SK-N-SH (cell line): Measurements from ENCODE around the gene SENP1.

Experiments used
- CHD2 ChIP-seq: fragments of 150-350 bp; IDR thresholded peaks from 2 replicates; pipeline ENCODE4 v1.6.1; 2018; ENCODE audit warnings: low read length; ENCODE audit not compliant: partially characterized antibody
- EZH2phosphoT487 ChIP-seq: fragments of 200-600 bp; sonication (generic); IDR thresholded peaks from 2 replicates; pipeline ENCODE4 v1.6.1; 2017; ENCODE audit warnings: low read depth, mixed run types, mild to moderate bottlenecking, antibody characterized with exemption, moderate library complexity, borderline replicate concordance
- FOXJ3 ChIP-seq: sonication (generic); formaldehyde crosslinking; IDR thresholded peaks from 2 replicates; pipeline ENCODE4 v1.5.1; 2020; ENCODE audit warnings: mild to moderate bottlenecking, missing genetic modification reagents
- JUND ChIP-seq: IDR thresholded peaks from 2 replicates; pipeline ENCODE4 v1.4.0; 2012
- NRF1 ChIP-seq: IDR thresholded peaks from 2 replicates; pipeline ENCODE4 v1.6.1; 2012; ENCODE audit warnings: low read depth, mild to moderate bottlenecking, low read length
- POLR2AphosphoS5 ChIP-seq: IDR thresholded peaks from 2 replicates; pipeline ENCODE4 v1.6.1; 2012; ENCODE audit warnings: low read depth, low read length
- RAD21 ChIP-seq: IDR thresholded peaks from 2 replicates; pipeline ENCODE4 v1.6.1; 2012; ENCODE audit warnings: mild to moderate bottlenecking, low read length
- SMC3 ChIP-seq: IDR thresholded peaks from 2 replicates; pipeline ENCODE4 v1.6.1; 2012; ENCODE audit warnings: low read depth, low read length, improper control_type of control experiment
- TAF1 ChIP-seq: IDR thresholded peaks from 2 replicates; pipeline ENCODE4 v1.6.1; 2012; ENCODE audit warnings: low read depth, mild to moderate bottlenecking, low read length, moderate library complexity, borderline replicate concordance
- YY1 ChIP-seq: IDR thresholded peaks from 2 replicates; pipeline ENCODE4 v1.4.0; 2012; ENCODE audit warnings: low read depth, mild to moderate bottlenecking
- TF ChIP-seq, protein P1 (sequence below): fragments of 200-600 bp; sonication (generic); IDR thresholded peaks from 2 replicates; pipeline ENCODE4 v1.6.1; 2017; ENCODE audit warnings: antibody characterized with exemption, mild to moderate bottlenecking, moderate library complexity
- TF ChIP-seq, protein P2 (sequence below): IDR thresholded peaks from 2 replicates; pipeline ENCODE4 v1.4.0; 2012; ENCODE audit warnings: low read depth, borderline replicate concordance
- TF ChIP-seq, protein P3 (sequence below): IDR thresholded peaks from 2 replicates; pipeline ENCODE4; 2012

DNA sequence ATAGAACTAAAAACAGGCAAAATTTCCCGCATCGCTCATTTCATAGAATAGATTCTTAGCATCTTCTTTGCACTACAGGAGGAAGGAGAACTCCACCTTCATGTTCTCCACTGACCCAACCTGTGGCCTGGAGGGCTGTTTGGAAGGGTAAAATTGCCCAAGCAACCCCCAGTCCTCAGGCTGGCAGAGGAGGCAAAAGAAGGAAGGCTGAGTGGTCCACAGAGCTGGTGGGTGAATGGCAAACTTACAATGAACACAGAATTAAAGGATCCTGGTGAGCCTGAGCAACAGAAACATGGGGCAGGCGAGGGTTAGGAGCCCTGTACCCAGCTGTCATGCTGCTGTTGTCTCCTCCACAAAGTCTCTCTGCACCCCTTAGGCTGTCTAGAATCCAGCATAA is 25.1 kb downstream of the SENP1 start:
- TF ChIP-seq, protein P1, sequence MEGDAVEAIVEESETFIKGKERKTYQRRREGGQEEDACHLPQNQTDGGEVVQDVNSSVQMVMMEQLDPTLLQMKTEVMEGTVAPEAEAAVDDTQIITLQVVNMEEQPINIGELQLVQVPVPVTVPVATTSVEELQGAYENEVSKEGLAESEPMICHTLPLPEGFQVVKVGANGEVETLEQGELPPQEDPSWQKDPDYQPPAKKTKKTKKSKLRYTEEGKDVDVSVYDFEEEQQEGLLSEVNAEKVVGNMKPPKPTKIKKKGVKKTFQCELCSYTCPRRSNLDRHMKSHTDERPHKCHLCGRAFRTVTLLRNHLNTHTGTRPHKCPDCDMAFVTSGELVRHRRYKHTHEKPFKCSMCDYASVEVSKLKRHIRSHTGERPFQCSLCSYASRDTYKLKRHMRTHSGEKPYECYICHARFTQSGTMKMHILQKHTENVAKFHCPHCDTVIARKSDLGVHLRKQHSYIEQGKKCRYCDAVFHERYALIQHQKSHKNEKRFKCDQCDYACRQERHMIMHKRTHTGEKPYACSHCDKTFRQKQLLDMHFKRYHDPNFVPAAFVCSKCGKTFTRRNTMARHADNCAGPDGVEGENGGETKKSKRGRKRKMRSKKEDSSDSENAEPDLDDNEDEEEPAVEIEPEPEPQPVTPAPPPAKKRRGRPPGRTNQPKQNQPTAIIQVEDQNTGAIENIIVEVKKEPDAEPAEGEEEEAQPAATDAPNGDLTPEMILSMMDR = no peak
- TF ChIP-seq POLR2AphosphoS5 (no peak), EZH2phosphoT487 (no peak), YY1 (no peak), RAD21 (no peak), CHD2 (no peak), JUND (no peak), TAF1 (no peak), NRF1 (no peak), FOXJ3 (CRISPR knock-in tag) (no peak), SMC3 (no peak)
- TF ChIP-seq, protein P2, sequence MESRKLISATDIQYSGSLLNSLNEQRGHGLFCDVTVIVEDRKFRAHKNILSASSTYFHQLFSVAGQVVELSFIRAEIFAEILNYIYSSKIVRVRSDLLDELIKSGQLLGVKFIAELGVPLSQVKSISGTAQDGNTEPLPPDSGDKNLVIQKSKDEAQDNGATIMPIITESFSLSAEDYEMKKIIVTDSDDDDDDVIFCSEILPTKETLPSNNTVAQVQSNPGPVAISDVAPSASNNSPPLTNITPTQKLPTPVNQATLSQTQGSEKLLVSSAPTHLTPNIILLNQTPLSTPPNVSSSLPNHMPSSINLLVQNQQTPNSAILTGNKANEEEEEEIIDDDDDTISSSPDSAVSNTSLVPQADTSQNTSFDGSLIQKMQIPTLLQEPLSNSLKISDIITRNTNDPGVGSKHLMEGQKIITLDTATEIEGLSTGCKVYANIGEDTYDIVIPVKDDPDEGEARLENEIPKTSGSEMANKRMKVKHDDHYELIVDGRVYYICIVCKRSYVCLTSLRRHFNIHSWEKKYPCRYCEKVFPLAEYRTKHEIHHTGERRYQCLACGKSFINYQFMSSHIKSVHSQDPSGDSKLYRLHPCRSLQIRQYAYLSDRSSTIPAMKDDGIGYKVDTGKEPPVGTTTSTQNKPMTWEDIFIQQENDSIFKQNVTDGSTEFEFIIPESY = no peak
- TF ChIP-seq, protein P3, sequence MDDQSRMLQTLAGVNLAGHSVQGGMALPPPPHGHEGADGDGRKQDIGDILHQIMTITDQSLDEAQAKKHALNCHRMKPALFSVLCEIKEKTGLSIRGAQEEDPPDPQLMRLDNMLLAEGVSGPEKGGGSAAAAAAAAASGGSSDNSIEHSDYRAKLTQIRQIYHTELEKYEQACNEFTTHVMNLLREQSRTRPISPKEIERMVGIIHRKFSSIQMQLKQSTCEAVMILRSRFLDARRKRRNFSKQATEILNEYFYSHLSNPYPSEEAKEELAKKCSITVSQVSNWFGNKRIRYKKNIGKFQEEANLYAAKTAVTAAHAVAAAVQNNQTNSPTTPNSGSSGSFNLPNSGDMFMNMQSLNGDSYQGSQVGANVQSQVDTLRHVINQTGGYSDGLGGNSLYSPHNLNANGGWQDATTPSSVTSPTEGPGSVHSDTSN = no peak
